ENCODE data around the gene C9orf153. TPM values are rescaled to one million over a fixed set of nuclear protein-coding genes. Genes with fewer than 3 reads are reported as not detected.

C9orf153 gene
- polyA plus RNA-seq, 1 donor from 2014 or later = not detected

- Histone ChIP-seq H3K9ac (ENCODE audit: low read length) (no peak overlapping the region), H3K9me3 (ENCODE audit: low read length) (no peaks in the 10 kb centered on the region), H3K4me3 (ENCODE audit: low read length) (no peak overlapping the region), H3K9me2 (ENCODE audit: insufficient read depth, low read length) (no peaks in the 10 kb centered on the region), H3K4me2 (ENCODE audit: low read length) (no peak overlapping the region), H3F3A (ENCODE audit: insufficient read depth, low read length, poor library complexity, severe bottlenecking) (no peaks in the 10 kb centered on the region), H3K36me3 (ENCODE audit: insufficient read depth, low read length) (no peaks in the 10 kb centered on the region), H2AFZ (ENCODE audit: low read depth, low read length) (no peak overlapping the region), H3K27me3 (ENCODE audit: insufficient read depth, low read depth, low read length) (no peaks in the 10 kb centered on the region), H3K27ac (ENCODE audit: low read length) (no peak overlapping the region), H4K20me1 (ENCODE audit: insufficient read depth) (no peaks in the 10 kb centered on the region), H3K79me2 (replicated peaks; ENCODE audit: insufficient read depth, low read length) (no peaks in the 10 kb centered on the region)
- TF ChIP-seq MXI1 (conservative IDR thresholded peaks at IDR 0.05; ENCODE audit: poor library complexity, severe bottlenecking) (no peak), SMC3 (conservative IDR thresholded peaks at IDR 0.05; ENCODE audit: poor library complexity) (no peak), TAF1 (IDR thresholded peaks at IDR 0.05; ENCODE audit: low read depth) (no peak), CTCF (IDR thresholded peaks at IDR 0.05; ENCODE audit: poor library complexity, severe bottlenecking) (no peak), RAD21 (conservative IDR thresholded peaks at IDR 0.05) (no peak), POLR2AphosphoS5 (IDR thresholded peaks at IDR 0.05) (no peak), EP300 (conservative IDR thresholded peaks at IDR 0.05; ENCODE audit: poor library complexity, severe bottlenecking) (no peak), EZH2 (IDR thresholded peaks at IDR 0.05; ENCODE audit: borderline replicate concordance, insufficient read depth, low read length, poor library complexity, severe bottlenecking) (no peak)
- TF ChIP-seq, protein P1, sequence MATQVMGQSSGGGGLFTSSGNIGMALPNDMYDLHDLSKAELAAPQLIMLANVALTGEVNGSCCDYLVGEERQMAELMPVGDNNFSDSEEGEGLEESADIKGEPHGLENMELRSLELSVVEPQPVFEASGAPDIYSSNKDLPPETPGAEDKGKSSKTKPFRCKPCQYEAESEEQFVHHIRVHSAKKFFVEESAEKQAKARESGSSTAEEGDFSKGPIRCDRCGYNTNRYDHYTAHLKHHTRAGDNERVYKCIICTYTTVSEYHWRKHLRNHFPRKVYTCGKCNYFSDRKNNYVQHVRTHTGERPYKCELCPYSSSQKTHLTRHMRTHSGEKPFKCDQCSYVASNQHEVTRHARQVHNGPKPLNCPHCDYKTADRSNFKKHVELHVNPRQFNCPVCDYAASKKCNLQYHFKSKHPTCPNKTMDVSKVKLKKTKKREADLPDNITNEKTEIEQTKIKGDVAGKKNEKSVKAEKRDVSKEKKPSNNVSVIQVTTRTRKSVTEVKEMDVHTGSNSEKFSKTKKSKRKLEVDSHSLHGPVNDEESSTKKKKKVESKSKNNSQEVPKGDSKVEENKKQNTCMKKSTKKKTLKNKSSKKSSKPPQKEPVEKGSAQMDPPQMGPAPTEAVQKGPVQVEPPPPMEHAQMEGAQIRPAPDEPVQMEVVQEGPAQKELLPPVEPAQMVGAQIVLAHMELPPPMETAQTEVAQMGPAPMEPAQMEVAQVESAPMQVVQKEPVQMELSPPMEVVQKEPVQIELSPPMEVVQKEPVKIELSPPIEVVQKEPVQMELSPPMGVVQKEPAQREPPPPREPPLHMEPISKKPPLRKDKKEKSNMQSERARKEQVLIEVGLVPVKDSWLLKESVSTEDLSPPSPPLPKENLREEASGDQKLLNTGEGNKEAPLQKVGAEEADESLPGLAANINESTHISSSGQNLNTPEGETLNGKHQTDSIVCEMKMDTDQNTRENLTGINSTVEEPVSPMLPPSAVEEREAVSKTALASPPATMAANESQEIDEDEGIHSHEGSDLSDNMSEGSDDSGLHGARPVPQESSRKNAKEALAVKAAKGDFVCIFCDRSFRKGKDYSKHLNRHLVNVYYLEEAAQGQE (IDR thresholded peaks at IDR 0.05; ENCODE audit: borderline replicate concordance) = no peak
Measured at GRCh38 chr9:86253577-86253976, 5.9 kb downstream of the C9orf153 start.

GRCh38 chr9:86252870-86253269 lies 6.6 kb downstream of the C9orf153 start:
- H3K9me3 ChIP-seq (ENCODE audit: low read length) = no peaks in the 10 kb centered on the region
- no peaks in the 10 kb centered on the region for H3K27me3 ChIP-seq (ENCODE audit: insufficient read depth, low read depth, low read length)
- no peak overlapping the region for H3K4me2 ChIP-seq (ENCODE audit: low read length)
- H3K79me2 ChIP-seq (replicated peaks; ENCODE audit: insufficient read depth, low read length) = no peaks in the 10 kb centered on the region
- H2AFZ ChIP-seq (ENCODE audit: low read depth, low read length) = no peak overlapping the region
- no peaks in the 10 kb centered on the region for H3F3A ChIP-seq (ENCODE audit: insufficient read depth, low read length, poor library complexity, severe bottlenecking)
- no peaks in the 10 kb centered on the region for H4K20me1 ChIP-seq (ENCODE audit: insufficient read depth)
- no peak overlapping the region for H3K4me3 ChIP-seq (ENCODE audit: low read length)
- no peak for TF ChIP-seq TAF1 (IDR thresholded peaks at IDR 0.05; ENCODE audit: low read depth)
- no peak for TF ChIP-seq RAD21 (conservative IDR thresholded peaks at IDR 0.05)
- TF ChIP-seq CTCF (IDR thresholded peaks at IDR 0.05; ENCODE audit: poor library complexity, severe bottlenecking) = no peak
- TF ChIP-seq SMC3 (conservative IDR thresholded peaks at IDR 0.05; ENCODE audit: poor library complexity) = no peak
- TF ChIP-seq, protein P1 (IDR thresholded peaks at IDR 0.05; ENCODE audit: borderline replicate concordance) = no peak
- TF ChIP-seq MXI1 (conservative IDR thresholded peaks at IDR 0.05; ENCODE audit: poor library complexity, severe bottlenecking) = no peak
- no peak for TF ChIP-seq EZH2 (IDR thresholded peaks at IDR 0.05; ENCODE audit: borderline replicate concordance, insufficient read depth, low read length, poor library complexity, severe bottlenecking)
- TF ChIP-seq POLR2AphosphoS5 (IDR thresholded peaks at IDR 0.05) = no peak
- no peak for TF ChIP-seq EP300 (conservative IDR thresholded peaks at IDR 0.05; ENCODE audit: poor library complexity, severe bottlenecking)
- no peak overlapping the region for H3K9ac ChIP-seq (ENCODE audit: low read length)
- no peaks in the 10 kb centered on the region for H3K9me2 ChIP-seq (ENCODE audit: insufficient read depth, low read length)
- H3K27ac ChIP-seq (ENCODE audit: low read length) = no peak overlapping the region
- H3K36me3 ChIP-seq (ENCODE audit: insufficient read depth, low read length) = no peaks in the 10 kb centered on the region
